HPDE6-E6E7 (cell line): ENCODE results near the gene CMPK1.

Experiments used
- DNase-seq: peaks from one replicate; pipeline ENCODE4 v3.0.0; 2011; ENCODE audit warnings: missing footprints; ENCODE audit errors: extremely low spot score

Gene CMPK1

GRCh38 chr1:47395433-47395832, 61.8 kb downstream of the CMPK1 start:
- no peak for DNase-seq

DNA sequence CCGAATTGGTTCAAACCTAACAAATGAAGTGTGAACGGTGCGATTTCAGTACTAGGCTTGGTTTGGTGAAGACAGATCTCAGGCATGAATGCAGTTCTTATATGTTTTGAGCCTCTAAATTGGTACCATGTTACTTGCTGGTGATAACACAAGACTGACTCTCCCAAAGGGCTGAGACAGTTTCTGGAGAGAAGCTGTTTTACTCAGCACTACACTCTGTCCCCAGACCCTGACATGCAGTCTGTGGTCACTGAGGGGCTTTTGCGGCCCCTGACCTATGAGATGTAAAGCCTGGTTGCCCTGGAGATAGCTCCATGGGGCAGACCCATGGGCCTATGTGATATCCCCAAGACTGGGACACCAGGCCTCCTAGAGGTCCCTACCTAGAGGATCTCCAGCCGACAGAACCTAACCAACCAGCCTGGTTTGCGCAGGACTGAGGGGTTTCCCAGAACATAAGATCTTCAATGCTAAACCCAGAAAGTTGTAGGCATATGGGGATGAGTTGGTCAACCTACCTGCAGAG, 63.1 kb downstream of the CMPK1 start:
- no peak for DNase-seq

DNA sequence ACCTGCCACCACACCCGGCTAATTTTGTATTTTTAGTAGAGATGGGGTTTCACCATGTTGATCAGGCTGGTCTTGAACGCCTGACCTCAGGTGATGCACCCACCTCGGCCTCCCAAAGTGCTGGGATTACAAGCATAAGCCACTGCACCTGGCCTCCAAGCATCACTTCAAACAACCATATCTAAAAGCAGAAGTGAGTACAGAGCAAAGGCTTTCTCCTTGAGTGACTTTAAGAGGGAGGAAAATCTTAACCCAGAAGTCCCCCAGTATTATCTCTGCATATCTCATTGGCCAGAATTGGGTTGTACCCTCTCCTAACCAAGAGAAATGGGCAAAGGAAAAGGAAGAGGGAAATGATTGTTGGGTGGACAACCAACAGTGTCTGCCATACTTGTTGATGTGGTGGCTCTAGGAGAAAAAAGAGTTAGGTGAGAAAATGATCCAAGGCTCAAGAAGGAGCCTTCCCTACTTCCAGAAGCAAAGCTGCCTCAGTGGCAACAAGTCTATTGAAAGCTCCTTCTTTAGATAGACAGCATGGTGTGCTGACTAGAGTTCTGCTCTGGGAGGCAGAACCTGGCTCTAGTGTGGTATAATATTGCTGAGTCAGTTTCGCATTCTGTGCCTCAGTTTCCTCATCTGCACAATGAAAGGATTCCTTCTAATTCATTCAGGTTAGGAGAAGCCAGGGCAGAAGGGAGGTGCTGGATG, 65.7 kb downstream of the CMPK1 start:
- no peak for DNase-seq

GRCh38 chr1:47399846-47400155, 66.2 kb downstream of the CMPK1 start:
- no peak for DNase-seq

- DNase-seq, result no peak
Observed at GRCh38 chr1:47401761-47402160, 68.2 kb downstream of the CMPK1 start.

GRCh38 chr1:47402591-47402990, 69.0 kb downstream of the CMPK1 start:
- no peak for DNase-seq

DNA sequence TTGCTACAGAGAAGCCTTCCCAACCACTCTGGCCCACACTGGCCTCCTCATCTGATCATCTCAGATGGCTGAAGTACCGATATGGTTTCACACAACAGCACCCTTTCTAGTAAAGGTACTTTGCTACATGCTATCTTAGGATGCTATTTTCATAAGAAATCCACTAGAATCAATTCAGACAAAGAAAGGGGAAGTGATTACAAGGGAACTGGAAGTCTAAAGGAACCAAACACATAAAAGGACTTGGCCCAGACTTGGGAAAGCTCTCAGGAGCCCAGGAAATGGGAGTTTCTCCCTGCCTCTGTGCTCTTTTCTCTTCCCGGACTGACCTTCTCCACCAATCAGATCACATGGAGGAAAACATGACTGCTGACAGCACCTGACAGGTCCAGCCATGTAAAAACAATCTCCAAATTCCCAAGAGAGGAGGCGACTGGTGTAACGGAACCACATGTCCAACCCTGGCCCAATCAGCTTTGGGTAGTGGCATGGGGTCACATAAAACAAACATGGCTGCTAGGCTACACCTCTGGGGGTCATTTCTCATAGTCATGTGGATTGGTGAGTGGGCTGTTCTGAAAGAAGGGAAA, 69.8 kb downstream of the CMPK1 start:
- DNase-seq, result no peak

DNA sequence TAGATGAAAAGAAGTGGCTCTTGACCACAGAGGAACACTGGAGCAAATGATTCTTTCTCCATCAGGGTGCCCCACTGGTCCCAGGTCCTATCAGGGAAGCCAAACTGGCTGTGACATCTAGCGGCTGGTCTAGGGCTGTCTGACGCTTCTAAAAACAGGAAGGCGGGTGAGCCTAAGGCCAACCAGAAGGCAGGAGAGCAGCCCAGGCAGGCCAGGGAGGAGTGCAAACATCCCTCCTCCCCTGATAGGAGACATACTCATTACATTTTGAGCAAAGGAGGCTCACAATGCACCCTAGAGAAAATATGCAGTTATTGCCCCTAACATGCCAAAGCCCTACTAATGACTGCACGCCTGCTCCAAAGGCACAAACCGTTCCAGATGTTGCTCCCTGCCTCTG, 72.1 kb downstream of the CMPK1 start:
- no peak for DNase-seq

- no peak for DNase-seq
Observed at GRCh38 chr1:47406966-47407365, 73.4 kb downstream of the CMPK1 start.

DNA sequence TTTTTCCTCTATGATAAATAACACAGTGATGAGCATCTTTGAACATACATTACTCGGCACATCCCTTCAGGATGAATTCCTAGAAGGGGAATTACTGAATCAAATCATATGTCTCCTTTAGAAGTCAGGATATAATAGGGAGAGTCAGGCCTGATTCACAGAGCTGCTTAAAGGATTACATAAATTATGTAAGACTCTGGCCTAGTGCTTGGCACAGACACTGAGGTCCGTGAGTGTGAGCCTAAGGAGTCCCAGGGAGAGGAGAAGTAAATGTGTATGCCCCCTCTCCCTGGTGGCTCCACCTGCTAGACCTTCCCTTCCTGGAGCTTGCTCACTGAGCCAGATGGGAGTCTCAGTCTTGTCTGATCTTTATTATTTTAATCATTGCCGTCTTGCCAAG, 73.9 kb downstream of the CMPK1 start:
- DNase-seq, result no peak

DNA sequence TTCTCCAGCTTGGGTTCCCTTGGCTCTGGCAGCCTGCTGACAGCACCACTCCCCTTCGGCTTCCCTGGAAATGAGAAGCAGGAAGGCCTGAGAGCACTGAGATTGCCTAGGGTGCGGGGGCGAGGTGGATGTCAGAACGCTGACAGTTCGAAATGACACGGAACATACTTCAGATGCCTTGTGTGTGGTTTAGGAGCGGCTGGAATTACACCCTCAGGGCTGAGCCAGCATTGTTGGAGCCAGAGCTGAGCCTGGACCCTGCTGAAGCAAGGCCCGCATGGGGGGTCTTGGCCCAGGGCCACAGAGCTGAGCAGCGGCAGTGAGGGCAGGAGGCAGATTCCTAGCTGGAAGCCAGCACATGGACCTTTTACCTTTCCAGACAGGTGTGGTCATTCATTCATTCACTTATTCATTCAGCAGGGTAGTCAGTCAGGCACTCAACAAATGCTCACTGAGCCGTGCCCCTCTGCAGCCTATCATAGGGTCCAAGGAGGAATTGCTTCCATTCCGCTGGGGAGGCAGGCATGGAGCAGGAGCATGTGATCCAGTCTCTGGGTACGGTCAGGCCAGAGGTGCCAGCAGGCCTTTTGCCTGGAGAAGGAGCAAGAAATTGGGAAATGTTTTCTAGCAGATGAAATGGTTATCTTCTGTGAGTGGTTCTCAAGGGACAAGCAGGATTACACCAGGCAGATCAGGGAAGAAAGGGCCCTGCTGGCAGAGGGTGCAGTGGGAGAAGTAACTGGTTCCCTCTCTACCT, 75.9 kb downstream of the CMPK1 start:
- DNase-seq, result peak; percentile 74

DNA sequence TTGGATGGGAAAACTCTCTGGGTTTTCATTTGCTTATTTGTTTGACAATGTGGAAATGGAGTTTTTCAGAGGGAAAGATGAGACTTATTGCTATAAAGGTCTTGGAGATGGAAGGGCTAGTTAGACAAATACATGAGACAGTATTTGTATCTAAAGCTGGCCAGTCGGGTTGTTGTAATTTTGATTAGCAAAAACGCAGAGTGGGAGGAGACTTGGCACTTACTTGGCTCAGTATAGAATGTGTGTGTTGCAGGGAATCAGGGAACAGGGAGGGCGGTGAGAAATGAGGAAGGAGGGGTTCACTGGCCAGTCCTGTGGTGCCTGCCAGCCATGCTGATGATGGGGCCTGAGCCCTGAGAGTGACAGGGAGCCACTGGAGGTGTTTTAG, 76.5 kb downstream of the CMPK1 start:
- no peak for DNase-seq

DNA sequence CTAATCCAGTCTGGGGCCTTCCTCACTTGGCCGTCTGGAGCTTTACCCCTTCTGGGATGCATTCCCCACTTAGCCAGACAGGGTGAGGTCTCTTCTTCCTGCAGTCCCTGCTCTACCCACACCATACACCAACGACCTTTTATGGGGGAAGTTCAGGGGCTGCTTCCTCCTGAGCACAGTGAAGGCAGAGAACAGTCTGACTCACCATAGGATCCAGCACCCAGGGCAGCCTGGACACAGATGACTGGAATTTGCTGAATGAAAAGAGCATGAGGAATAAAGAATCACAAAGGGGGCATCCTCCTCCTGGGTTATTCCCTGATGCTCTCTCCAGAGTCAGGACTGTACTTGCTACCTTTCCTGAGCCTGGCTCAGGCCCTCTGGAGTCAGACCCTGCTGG, 77.8 kb downstream of the CMPK1 start:
- DNase-seq, result no peak

DNA sequence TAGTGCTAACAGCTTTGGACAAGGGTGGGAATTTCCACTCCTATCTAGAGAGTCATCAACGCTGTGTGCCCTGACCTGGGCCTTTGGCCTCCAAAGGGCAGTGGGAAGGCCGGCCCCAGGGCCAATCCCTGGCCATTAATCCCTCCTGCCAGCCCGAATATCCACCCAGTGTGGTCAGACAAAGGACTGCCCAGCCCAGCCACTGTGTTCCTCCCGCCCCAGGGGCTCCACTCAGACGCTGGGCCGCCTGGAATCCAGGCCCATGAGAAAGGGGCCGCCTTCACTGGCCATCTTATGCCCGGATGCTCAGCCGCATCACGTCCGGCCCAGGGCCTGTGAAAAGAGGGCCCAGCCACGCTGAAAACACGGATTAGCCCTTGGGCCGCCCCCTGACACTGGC, 78.8 kb downstream of the CMPK1 start:
- DNase-seq, result no peak

GRCh38 chr1:47415728-47416318, 82.2 kb downstream of the CMPK1 start, which contains the start of gene FOXE3:
FOXE3 (plus strand) TSS chr1:47416285; CDS start chr1:47416316, 31 bp downstream.
- no peak for DNase-seq

DNA sequence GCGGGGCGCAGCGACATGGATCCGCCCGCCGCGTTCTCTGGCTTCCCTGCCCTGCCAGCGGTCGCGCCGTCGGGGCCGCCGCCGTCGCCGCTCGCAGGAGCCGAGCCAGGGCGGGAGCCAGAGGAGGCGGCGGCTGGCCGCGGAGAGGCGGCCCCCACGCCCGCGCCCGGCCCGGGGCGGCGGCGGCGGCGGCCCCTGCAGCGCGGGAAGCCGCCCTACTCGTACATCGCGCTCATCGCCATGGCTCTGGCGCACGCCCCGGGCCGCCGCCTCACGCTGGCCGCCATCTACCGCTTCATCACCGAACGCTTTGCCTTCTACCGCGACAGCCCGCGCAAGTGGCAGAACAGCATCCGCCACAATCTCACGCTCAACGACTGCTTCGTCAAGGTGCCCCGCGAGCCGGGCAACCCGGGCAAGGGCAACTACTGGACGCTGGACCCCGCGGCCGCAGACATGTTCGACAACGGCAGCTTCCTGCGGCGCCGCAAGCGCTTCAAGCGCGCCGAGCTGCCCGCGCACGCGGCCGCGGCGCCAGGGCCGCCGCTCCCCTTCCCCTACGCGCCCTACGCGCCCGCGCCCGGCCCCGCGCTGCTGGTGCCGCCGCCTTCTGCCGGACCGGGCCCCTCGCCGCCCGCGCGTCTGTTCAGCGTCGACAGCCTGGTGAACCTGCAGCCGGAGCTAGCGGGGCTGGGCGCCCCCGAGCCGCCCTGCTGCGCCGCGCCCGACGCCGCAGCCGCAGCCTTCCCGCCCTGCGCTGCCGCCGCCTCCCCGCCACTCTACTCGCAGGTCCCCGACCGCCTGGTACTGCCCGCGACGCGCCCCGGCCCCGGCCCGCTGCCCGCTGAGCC, 83.0 kb downstream of the CMPK1 start:
- no peak for DNase-seq

DNA sequence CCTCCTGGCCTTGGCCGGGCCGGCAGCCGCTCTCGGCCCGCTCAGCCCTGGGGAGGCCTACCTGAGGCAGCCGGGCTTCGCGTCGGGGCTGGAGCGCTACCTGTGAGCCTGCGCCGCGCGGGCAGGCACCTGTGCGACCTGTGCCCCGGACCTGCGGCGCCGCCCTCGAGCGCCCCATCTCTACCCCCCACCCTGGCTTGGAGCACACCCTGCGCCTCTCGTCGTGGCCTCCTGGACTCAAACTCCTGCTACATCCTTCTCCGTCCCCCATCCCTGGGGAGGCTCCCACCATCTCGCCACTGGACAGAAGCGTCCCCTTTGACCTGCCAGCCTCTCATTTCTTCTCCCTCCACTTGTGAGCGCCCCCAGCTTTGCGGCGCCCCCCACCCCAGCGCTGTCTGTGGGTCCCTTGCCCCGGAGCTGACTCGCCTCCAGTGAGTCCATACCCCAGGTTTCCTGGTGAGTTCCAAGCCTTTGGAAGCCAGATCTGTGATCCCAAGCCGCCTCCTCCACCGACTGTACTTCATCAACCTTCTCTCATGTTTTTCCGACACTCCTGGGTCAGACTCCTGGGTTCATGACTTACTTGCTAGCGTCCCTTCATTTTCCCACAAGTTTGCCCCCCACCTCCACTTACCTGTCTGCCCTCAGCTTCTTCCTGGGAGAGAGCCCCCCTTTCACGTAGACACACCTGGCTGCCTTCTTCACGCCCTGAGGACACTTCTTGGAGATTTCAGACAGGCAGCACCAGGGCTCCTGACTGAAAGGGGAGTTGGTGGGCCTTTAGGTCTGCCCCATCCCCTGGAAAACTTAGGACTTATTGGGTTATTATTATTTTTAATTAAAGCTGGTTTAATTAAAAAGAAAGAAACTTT, 83.8 kb downstream of the CMPK1 start:
- DNase-seq, result no peak

DNA sequence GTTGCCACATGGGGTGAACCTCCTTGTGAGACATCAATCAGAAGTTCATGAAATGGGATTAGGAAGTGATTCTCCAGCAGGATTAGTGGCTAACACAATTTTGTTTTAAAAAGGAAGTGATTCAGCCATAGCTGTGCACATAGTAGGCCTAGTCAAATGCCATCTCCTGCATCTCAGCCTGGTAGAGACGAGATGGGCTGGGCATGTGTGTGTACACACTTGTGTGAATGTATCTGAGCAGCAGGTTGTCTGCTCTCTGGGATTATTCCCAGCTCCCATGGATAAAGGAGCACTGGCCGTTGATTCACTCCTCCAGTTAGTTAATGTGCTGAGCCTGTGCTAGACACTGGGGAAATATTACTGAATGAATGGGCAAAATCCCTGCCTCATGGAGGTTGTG, 84.5 kb downstream of the CMPK1 start:
- DNase-seq, result no peak

DNA sequence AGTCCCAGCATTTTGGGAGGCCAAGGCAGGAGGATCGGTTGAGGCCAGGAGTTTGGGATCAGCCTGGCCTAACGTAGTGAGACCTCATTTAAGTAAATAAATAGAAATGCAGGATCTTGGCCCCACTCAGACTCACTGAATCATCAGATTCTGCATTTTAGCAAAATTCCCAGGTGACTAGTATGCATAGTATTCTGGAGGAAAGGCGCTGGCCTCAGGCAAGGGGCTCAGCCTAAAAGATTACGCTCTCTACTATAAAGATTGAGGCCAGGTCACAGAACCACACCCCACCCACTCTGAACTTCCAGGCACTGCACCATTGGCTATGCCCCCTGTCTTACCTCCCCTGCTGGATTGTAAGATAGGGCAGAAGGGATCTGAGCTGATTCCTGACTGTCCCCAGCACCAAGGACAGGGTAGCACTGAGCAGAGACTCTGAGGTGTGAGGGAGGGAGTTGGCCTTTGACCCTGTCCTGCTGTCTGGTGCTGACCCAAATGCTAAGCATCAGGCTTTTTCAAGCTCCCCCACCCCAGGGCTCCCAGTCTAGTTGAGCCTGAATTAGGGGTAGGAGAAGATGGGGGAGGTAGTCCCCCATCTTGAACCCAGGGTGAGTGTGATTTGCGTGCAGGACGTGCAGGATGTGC, 85.2 kb downstream of the CMPK1 start:
- no peak for DNase-seq

- no peak for DNase-seq
Observed at GRCh38 chr1:47420547-47420946, 87.0 kb downstream of the CMPK1 start.
